HepG2 (cell line): ENCODE measurements around the gene MUL1. TPM values are rescaled to one million over a fixed set of nuclear protein-coding genes. Genes with fewer than 3 reads are reported as not detected.

Experiments
- CBX5 ChIP-seq: sonication (generic); formaldehyde crosslinking; IDR thresholded peaks from 2 replicates; pipeline ENCODE4 v1.4.0; 2020; ENCODE audit warnings: missing genetic modification reagents, borderline replicate concordance
- IKZF4 ChIP-seq: sonication (generic); formaldehyde crosslinking; IDR thresholded peaks from 2 replicates; pipeline ENCODE4 v1.5.1; 2020; ENCODE audit warnings: borderline replicate concordance, mild to moderate bottlenecking, low read depth, missing genetic modification reagents; ENCODE audit errors: not compliant biosample characterization
- KDM1A ChIP-seq: IDR thresholded peaks from 2 replicates; pipeline ENCODE4 v1.6.1; 2016; ENCODE audit warnings: missing compliant biosample characterization
- MLLT10 ChIP-seq: sonication (generic); formaldehyde crosslinking; IDR thresholded peaks from 2 replicates; pipeline ENCODE4 v1.4.0; 2020; ENCODE audit warnings: missing genetic modification reagents
- PAWR ChIP-seq: sonication (generic); formaldehyde crosslinking; IDR thresholded peaks from 2 replicates; pipeline ENCODE4 v1.4.0; 2020; ENCODE audit warnings: missing genetic modification reagents, mild to moderate bottlenecking, borderline replicate concordance
- RFX5 ChIP-seq: IDR thresholded peaks from 2 replicates; pipeline ENCODE4 v1.6.1; 2011; ENCODE audit warnings: low read depth, low read length, improper control_type of control experiment
- SMARCC2 ChIP-seq: fragments of 450-650 bp; IDR thresholded peaks from 2 replicates; pipeline ENCODE4 v1.6.1; 2017; ENCODE audit warnings: antibody characterized with exemption, mild to moderate bottlenecking
- TOE1 ChIP-seq: sonication (generic); formaldehyde crosslinking; IDR thresholded peaks from 2 replicates; pipeline ENCODE4 v1.4.0; 2020; ENCODE audit warnings: mild to moderate bottlenecking, missing genetic modification reagents
- ZFP90 ChIP-seq: sonication (generic); formaldehyde crosslinking; IDR thresholded peaks from 2 replicates; pipeline ENCODE4 v1.8.0; 2022; ENCODE audit warnings: missing genetic modification reagents, mild to moderate bottlenecking, inconsistent platforms, borderline replicate concordance
- ZNF292 ChIP-seq: sonication (generic); formaldehyde crosslinking; IDR thresholded peaks from 2 replicates; pipeline ENCODE4 v1.8.1; 2022; ENCODE audit warnings: mild to moderate bottlenecking, low read depth, missing genetic modification reagents, borderline replicate concordance
- polyA plus RNA-seq, 8 experiments: library from polyadenylated mRNA; depleted of rRNA in 3 of 8; stranded (reverse) in 7 of 8; unstranded in 1 of 8; fragments of >200 nt; fragmentation: Illumina TruSeq in 4 of 8; extraction: Trizol in 4 of 8; gene quantifications; 2 replicates each; pipeline versions ENCODE4 v1.2.1 to v1.2.3, GENCODE V29; 2011 to 2016; ENCODE audit warnings: low read depth in 4 of 8, missing spikeins in 1 of 8, mixed read lengths in 1 of 8; ENCODE audit not compliant: insufficient read depth in 1 of 8
- total RNA-seq, 5 experiments: library from RNA; depleted of rRNA; stranded (reverse); fragments of >200 nt; fragmentation: Illumina TruSeq; extraction: Trizol; gene quantifications; 2 replicates each; pipeline ENCODE4 v1.2.3, GENCODE V29; 2016; ENCODE audit warnings: low read depth in 1 of 5
- TF ChIP-seq, protein P1 (sequence below): sonication (generic); formaldehyde crosslinking; conservative IDR thresholded peaks from 2 replicates; pipeline ENCODE4 v1.4.0; 2020; ENCODE audit warnings: missing genetic modification reagents
- TF ChIP-seq, protein P2 (sequence below): sonication (generic); formaldehyde crosslinking; IDR thresholded peaks from 2 replicates; pipeline ENCODE4 v1.4.0; 2020; ENCODE audit warnings: mild to moderate bottlenecking, missing genetic modification reagents
- TF ChIP-seq, protein P3 (sequence below): sonication (generic); formaldehyde crosslinking; IDR thresholded peaks from 2 replicates; pipeline ENCODE4 v1.4.0; 2020; ENCODE audit warnings: mild to moderate bottlenecking, missing genetic modification reagents
- TF ChIP-seq, protein P4 (sequence below): sonication (generic); formaldehyde crosslinking; IDR thresholded peaks from 2 replicates; pipeline ENCODE4 v1.5.1; 2020; ENCODE audit warnings: mild to moderate bottlenecking, missing genetic modification reagents
- TF ChIP-seq, protein P5 (sequence below): IDR thresholded peaks from 2 replicates; pipeline ENCODE4 v1.6.1; 2016; ENCODE audit warnings: low read depth

The MUL1 gene
- total and polyA plus RNA-seq, 2 of the 13 experiments (the other 11 are each of a cell fraction or from before 2014, with no cell fraction given), result 21.5 to 26.5 TPM

DNA sequence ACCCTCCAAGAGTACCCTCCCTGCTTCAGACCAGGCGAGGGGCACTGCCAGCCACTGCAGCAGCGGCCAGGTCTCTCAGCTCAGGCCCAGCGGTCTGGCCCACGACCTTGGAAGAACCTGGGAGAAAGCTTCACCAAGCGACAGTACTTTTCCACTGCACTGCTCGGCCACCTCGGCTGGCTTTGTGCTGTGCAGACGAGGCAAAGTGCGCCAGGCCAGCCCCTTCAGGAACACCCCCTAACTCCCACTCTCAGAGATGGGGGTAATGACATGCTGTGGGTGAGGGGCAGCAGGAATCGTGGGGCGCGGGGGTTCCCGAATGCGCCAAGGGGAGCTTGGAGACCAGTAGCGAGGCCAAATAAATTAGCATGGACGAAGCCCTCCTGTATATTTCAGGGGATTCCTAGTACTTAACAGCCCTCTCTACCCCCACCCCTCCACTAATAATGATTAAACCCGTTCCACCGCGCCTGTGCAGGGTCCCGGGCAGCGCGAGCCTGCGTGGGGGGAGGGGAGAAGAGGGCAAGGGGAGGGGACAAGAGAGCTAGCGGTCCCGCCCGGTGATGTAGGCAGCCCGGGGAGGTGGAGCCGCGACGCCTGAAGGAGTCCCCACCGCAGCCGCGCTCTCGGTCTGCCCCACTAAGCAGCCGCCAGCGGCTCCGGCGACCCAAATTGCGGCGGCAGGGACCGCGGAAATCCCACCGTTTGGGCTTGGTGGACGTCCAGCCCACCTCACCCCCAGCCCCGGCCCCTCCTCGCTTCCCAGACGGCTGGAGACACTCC is 44.2 kb upstream of the MUL1 start, which contains the start of gene FAM43B (continued):
- TF ChIP-seq PAWR (CRISPR knock-in tag) (no peak), RFX5 (no peak), KDM1A (CRISPR knock-in tag) (no peak), IKZF4 (peak; percentile 63), ZFP90 (CRISPR knock-in tag) (no peak; the same call in 1 of the 2 replicates), CBX5 (CRISPR knock-in tag) (peak; percentile 8; the same call in 1 of the 2 replicates), ZNF292 (CRISPR knock-in tag) (peak; percentile 64; the same call in 1 of the 2 replicates), MLLT10 (CRISPR knock-in tag) (no peak), SMARCC2 (no peak), TOE1 (CRISPR knock-in tag) (no peak)
- TF ChIP-seq, protein P1, sequence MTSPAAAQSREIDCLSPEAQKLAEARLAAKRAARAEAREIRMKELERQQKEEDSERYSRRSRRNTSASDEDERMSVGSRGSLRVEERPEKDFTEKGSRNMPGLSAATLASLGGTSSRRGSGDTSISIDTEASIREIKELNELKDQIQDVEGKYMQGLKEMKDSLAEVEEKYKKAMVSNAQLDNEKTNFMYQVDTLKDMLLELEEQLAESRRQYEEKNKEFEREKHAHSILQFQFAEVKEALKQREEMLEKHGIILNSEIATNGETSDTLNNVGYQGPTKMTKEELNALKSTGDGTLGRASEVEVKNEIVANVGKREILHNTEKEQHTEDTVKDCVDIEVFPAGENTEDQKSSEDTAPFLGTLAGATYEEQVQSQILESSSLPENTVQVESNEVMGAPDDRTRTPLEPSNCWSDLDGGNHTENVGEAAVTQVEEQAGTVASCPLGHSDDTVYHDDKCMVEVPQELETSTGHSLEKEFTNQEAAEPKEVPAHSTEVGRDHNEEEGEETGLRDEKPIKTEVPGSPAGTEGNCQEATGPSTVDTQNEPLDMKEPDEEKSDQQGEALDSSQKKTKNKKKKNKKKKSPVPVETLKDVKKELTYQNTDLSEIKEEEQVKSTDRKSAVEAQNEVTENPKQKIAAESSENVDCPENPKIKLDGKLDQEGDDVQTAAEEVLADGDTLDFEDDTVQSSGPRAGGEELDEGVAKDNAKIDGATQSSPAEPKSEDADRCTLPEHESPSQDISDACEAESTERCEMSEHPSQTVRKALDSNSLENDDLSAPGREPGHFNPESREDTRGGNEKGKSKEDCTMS (CRISPR knock-in tag), result no peak
- TF ChIP-seq, protein P2, sequence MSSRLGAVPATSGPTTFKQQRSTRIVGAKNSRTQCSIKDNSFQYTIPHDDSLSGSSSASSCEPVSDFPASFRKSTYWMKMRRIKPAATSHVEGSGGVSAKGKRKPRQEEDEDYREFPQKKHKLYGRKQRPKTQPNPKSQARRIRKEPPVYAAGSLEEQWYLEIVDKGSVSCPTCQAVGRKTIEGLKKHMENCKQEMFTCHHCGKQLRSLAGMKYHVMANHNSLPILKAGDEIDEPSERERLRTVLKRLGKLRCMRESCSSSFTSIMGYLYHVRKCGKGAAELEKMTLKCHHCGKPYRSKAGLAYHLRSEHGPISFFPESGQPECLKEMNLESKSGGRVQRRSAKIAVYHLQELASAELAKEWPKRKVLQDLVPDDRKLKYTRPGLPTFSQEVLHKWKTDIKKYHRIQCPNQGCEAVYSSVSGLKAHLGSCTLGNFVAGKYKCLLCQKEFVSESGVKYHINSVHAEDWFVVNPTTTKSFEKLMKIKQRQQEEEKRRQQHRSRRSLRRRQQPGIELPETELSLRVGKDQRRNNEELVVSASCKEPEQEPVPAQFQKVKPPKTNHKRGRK (CRISPR knock-in tag), result no peak
- TF ChIP-seq, protein P3, sequence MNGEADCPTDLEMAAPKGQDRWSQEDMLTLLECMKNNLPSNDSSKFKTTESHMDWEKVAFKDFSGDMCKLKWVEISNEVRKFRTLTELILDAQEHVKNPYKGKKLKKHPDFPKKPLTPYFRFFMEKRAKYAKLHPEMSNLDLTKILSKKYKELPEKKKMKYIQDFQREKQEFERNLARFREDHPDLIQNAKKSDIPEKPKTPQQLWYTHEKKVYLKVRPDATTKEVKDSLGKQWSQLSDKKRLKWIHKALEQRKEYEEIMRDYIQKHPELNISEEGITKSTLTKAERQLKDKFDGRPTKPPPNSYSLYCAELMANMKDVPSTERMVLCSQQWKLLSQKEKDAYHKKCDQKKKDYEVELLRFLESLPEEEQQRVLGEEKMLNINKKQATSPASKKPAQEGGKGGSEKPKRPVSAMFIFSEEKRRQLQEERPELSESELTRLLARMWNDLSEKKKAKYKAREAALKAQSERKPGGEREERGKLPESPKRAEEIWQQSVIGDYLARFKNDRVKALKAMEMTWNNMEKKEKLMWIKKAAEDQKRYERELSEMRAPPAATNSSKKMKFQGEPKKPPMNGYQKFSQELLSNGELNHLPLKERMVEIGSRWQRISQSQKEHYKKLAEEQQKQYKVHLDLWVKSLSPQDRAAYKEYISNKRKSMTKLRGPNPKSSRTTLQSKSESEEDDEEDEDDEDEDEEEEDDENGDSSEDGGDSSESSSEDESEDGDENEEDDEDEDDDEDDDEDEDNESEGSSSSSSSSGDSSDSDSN, result peak; percentile 72
- TF ChIP-seq, protein P4, sequence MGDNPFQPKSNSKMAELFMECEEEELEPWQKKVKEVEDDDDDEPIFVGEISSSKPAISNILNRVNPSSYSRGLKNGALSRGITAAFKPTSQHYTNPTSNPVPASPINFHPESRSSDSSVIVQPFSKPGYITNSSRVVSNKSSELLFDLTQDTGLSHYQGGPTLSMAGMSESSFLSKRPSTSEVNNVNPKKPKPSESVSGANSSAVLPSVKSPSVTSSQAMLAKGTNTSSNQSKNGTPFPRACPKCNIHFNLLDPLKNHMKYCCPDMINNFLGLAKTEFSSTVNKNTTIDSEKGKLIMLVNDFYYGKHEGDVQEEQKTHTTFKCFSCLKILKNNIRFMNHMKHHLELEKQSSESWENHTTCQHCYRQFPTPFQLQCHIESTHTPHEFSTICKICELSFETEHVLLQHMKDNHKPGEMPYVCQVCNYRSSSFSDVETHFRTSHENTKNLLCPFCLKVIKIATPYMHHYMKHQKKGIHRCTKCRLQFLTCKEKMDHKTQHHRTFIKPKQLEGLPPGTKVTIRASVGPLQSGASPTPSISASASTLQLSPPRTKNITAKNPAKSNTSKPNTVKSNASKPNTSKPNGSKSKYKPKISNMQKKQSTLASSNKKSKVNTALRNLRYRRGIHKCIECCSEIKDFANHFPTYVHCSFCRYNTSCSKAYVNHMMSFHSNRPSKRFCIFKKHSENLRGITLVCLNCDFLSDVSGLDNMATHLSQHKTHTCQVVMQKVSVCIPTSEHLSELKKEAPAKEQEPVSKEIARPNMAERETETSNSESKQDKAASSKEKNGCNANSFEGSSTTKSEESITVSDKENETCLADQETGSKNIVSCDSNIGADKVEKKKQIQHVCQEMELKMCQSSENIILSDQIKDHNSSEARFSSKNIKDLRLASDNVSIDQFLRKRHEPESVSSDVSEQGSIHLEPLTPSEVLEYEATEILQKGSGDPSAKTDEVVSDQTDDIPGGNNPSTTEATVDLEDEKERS (CRISPR knock-in tag), result peak; percentile 71; the same call in 1 of the 2 replicates
- TF ChIP-seq, protein P5, sequence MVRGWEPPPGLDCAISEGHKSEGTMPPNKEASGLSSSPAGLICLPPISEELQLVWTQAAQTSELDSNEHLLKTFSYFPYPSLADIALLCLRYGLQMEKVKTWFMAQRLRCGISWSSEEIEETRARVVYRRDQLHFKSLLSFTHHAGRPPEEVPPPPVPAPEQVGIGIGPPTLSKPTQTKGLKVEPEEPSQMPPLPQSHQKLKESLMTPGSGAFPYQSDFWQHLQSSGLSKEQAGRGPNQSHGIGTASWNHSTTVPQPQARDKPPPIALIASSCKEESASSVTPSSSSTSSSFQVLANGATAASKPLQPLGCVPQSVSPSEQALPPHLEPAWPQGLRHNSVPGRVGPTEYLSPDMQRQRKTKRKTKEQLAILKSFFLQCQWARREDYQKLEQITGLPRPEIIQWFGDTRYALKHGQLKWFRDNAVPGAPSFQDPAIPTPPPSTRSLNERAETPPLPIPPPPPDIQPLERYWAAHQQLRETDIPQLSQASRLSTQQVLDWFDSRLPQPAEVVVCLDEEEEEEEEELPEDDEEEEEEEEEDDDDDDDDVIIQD (CRISPR knock-in tag), result no peak
